Loucy (cell line): ENCODE measurements around the gene PCSK9.

Source experiments
- H2AFZ ChIP-seq: fragments of 200-600 bp; sonication (generic); 2 replicates; pipeline ENCODE4 v1.6.0; 2016; ENCODE audit warnings: antibody characterized with exemption, mild to moderate bottlenecking, low read length, moderate library complexity
- H3F3A ChIP-seq: fragments of 200-600 bp; 2 replicates; pipeline ENCODE4 v1.6.0; 2016; ENCODE audit warnings: antibody characterized with exemption, low read depth, mild to moderate bottlenecking
- H3K27me3 ChIP-seq: fragments of 200-600 bp; sonication (generic); 2 replicates; pipeline ENCODE4 v1.6.1; 2014; ENCODE audit warnings: low read length, mild to moderate bottlenecking; ENCODE audit not compliant: insufficient read depth, poor library complexity, severe bottlenecking
- H3K36me3 ChIP-seq: fragments of 200-600 bp; sonication (generic); 2 replicates; pipeline ENCODE4 v1.6.1; 2016; ENCODE audit warnings: low read length; ENCODE audit not compliant: insufficient read depth
- H3K4me1 ChIP-seq: fragments of 200-600 bp; sonication (generic); 2 replicates; pipeline ENCODE4 v1.5.1; 2014; ENCODE audit warnings: low read length, mild to moderate bottlenecking; ENCODE audit not compliant: insufficient read depth, poor library complexity, severe bottlenecking
- H3K4me2 ChIP-seq: fragments of 200-600 bp; sonication (generic); 2 replicates; pipeline ENCODE4 v1.6.0; 2014; ENCODE audit warnings: antibody characterized with exemption, low read length, low read depth, mild to moderate bottlenecking; ENCODE audit not compliant: poor library complexity, severe bottlenecking
- H3K4me3 ChIP-seq: fragments of 200-600 bp; sonication (generic); 2 replicates; pipeline ENCODE4 v1.5.1; 2014; ENCODE audit warnings: low read length, mild to moderate bottlenecking, mixed read lengths; ENCODE audit not compliant: poor library complexity, severe bottlenecking
- H3K79me2 ChIP-seq: fragments of 200-600 bp; sonication (generic); 2 replicates; pipeline ENCODE4 v1.6.1; 2014; ENCODE audit warnings: low read length; ENCODE audit not compliant: insufficient read depth
- H3K9ac ChIP-seq: fragments of 200-600 bp; sonication (generic); 2 replicates; pipeline ENCODE4 v1.6.0; 2014; ENCODE audit warnings: mild to moderate bottlenecking, low read depth, low read length, moderate library complexity; ENCODE audit not compliant: poor library complexity, severe bottlenecking
- H3K9me2 ChIP-seq: fragments of 200-600 bp; sonication (generic); replicated peaks from 2 replicates; pipeline ENCODE4 v1.6.1; 2016; ENCODE audit warnings: low read depth, low read length, mixed read lengths
- H3K9me3 ChIP-seq: fragments of 200-600 bp; sonication (generic); 2 replicates; pipeline ENCODE4 v1.6.1; 2014; ENCODE audit warnings: mild to moderate bottlenecking, antibody characterized with exemption, low read length, low read depth; ENCODE audit not compliant: insufficient read depth
- H4K20me1 ChIP-seq: fragments of 200-600 bp; sonication (generic); 2 replicates; pipeline ENCODE4 v1.6.0; 2014; ENCODE audit warnings: antibody characterized with exemption, low read length, mild to moderate bottlenecking; ENCODE audit not compliant: insufficient read depth, poor library complexity, severe bottlenecking
- CTCF ChIP-seq: fragments of 200-600 bp; sonication (generic); conservative IDR thresholded peaks from 2 replicates; pipeline ENCODE4 v1.5.1; 2014; ENCODE audit warnings: mild to moderate bottlenecking, antibody characterized with exemption, low read length
- EZH2phosphoT487 ChIP-seq: fragments of 200-600 bp; IDR thresholded peaks from 2 replicates; pipeline ENCODE4 v1.6.1; 2018; ENCODE audit warnings: antibody characterized with exemption, mild to moderate bottlenecking, moderate library complexity, borderline replicate concordance

PCSK9 gene

GRCh38 chr1:55068638-55069037 is 29.3 kb downstream of the PCSK9 start:
- Histone ChIP-seq H3K27me3 (no peaks in the 10 kb centered on the region), H3F3A (no peaks in the 10 kb centered on the region), H3K9me2 (no peaks in the 10 kb centered on the region), H2AFZ (no peak overlapping the region), H3K9me3 (no peaks in the 10 kb centered on the region), H3K36me3 (peaks cover 68% of the 10 kb centered on the region), H3K9ac (no peak overlapping the region), H4K20me1 (no peaks in the 10 kb centered on the region), H3K4me2 (no peak overlapping the region), H3K79me2 (no peaks in the 10 kb centered on the region), H3K4me3 (no peak overlapping the region), H3K4me1 (no peaks in the 10 kb centered on the region)
- TF ChIP-seq CTCF = no peak
- TF ChIP-seq EZH2phosphoT487 = no peak

- no peak for TF ChIP-seq EZH2phosphoT487
- TF ChIP-seq CTCF = no peak
- Histone ChIP-seq H3K9ac (no peak overlapping the region), H3K79me2 (no peaks in the 10 kb centered on the region), H3K4me2 (no peak overlapping the region), H3K27me3 (no peaks in the 10 kb centered on the region), H3K9me2 (no peaks in the 10 kb centered on the region), H3K4me3 (no peak overlapping the region), H3K36me3 (peaks cover 74% of the 10 kb centered on the region), H3K9me3 (no peaks in the 10 kb centered on the region), H2AFZ (no peak overlapping the region), H3F3A (no peaks in the 10 kb centered on the region), H3K4me1 (no peaks in the 10 kb centered on the region), H4K20me1 (no peaks in the 10 kb centered on the region)
Measured at GRCh38 chr1:55069280-55069679, 29.9 kb downstream of the PCSK9 start.

- no peaks in the 10 kb centered on the region for H3K27me3 ChIP-seq
- no peak overlapping the region for H3K4me3 ChIP-seq
- no peaks in the 10 kb centered on the region for H3F3A ChIP-seq
- H3K4me1 ChIP-seq = no peaks in the 10 kb centered on the region
- no peak for TF ChIP-seq CTCF
- no peak for TF ChIP-seq EZH2phosphoT487
- no peaks in the 10 kb centered on the region for H3K9me2 ChIP-seq
- no peaks in the 10 kb centered on the region for H4K20me1 ChIP-seq
- no peak overlapping the region for H3K4me2 ChIP-seq
- H3K36me3 ChIP-seq = peaks cover 86% of the 10 kb centered on the region
- no peak overlapping the region for H3K9ac ChIP-seq
- H3K79me2 ChIP-seq = no peaks in the 10 kb centered on the region
- no peak overlapping the region for H2AFZ ChIP-seq
- no peaks in the 10 kb centered on the region for H3K9me3 ChIP-seq
Measured at GRCh38 chr1:55070293-55071164, 31.2 kb downstream of the PCSK9 start.
